DND-41 (cell line): Measurements from ENCODE around the gene TUBB2B.

Experiments used
- ATAC-seq: fragments of 200-7000 bp; cut with Tn5 transposase; 3 replicates; pipeline ENCODE4 v1.9.1; 2021; ENCODE audit warnings: low read depth; ENCODE audit not compliant: insufficient read depth
- DNase-seq: peaks from one replicate; pipeline ENCODE4 v3.0.0-alpha.2; 2020
- H2AFZ ChIP-seq: 2 replicates; pipeline ENCODE4 v1.6.0; 2012; ENCODE audit warnings: low read depth, low read length
- H3K27ac ChIP-seq: 2 replicates; pipeline ENCODE4 v1.5.1; 2012; ENCODE audit warnings: low read length, inconsistent platforms
- H3K27me3 ChIP-seq: fragments of 200-600 bp; sonication (generic); 2 replicates; pipeline ENCODE4 v1.6.0; 2012; ENCODE audit warnings: low read length, mild to moderate bottlenecking, inconsistent platforms; ENCODE audit not compliant: insufficient read depth, poor library complexity
- H3K36me3 ChIP-seq: 2 replicates; pipeline ENCODE4 v1.5.1; 2012; ENCODE audit warnings: low read length, inconsistent platforms; ENCODE audit not compliant: insufficient read depth
- H3K4me1 ChIP-seq: 2 replicates; pipeline ENCODE4 v1.5.1; 2012; ENCODE audit warnings: mild to moderate bottlenecking, low read length; ENCODE audit not compliant: insufficient read depth
- H3K4me2 ChIP-seq: 2 replicates; pipeline ENCODE4 v1.6.0; 2012; ENCODE audit warnings: mild to moderate bottlenecking, moderate library complexity, low read length, inconsistent platforms; ENCODE audit not compliant: insufficient read depth
- H3K4me3 ChIP-seq, 2 experiments: fragments of 200-600 bp in 1 of 2; shearing (Covaris generic) in 1 of 2; 2 replicates each; pipeline ENCODE4 v1.5.1; 2012 to 2016; ENCODE audit warnings: inconsistent platforms in 2 of 2, low read length in 2 of 2, mild to moderate bottlenecking in 2 of 2, low read depth in 1 of 2, moderate library complexity in 1 of 2
- H3K79me2 ChIP-seq: 2 replicates; pipeline ENCODE4 v1.6.0; 2012; ENCODE audit warnings: low read length, inconsistent platforms; ENCODE audit not compliant: insufficient read depth
- H3K9ac ChIP-seq: 2 replicates; pipeline ENCODE4 v1.6.0; 2012; ENCODE audit warnings: low read depth, mild to moderate bottlenecking, inconsistent platforms, low read length, moderate library complexity
- H3K9me3 ChIP-seq: 2 replicates; pipeline ENCODE4 v1.5.1; 2012; ENCODE audit warnings: low read length, moderate library complexity, mild to moderate bottlenecking, inconsistent platforms; ENCODE audit not compliant: insufficient read depth, severe bottlenecking
- H4K20me1 ChIP-seq: 2 replicates; pipeline ENCODE4 v1.6.0; 2012; ENCODE audit warnings: low read length; ENCODE audit not compliant: insufficient read depth
- EZH2 ChIP-seq: IDR thresholded peaks from 3 replicates; pipeline ENCODE4 v1.6.1; 2012; ENCODE audit warnings: borderline replicate concordance, low read depth, mild to moderate bottlenecking, moderate library complexity, low read length, inconsistent platforms; ENCODE audit not compliant: severe bottlenecking
- TF ChIP-seq, protein P1 (sequence below): IDR thresholded peaks from 2 replicates; pipeline ENCODE4 v1.5.1; 2012; ENCODE audit warnings: borderline replicate concordance, low read length, moderate library complexity, mild to moderate bottlenecking; ENCODE audit not compliant: poor library complexity, severe bottlenecking; ENCODE audit errors: extremely low read depth

The TUBB2B gene

GRCh38 chr6:3212261-3212660 is 15.2 kb downstream of the TUBB2B start:
- TF ChIP-seq EZH2: no peak
- TF ChIP-seq, protein P1, sequence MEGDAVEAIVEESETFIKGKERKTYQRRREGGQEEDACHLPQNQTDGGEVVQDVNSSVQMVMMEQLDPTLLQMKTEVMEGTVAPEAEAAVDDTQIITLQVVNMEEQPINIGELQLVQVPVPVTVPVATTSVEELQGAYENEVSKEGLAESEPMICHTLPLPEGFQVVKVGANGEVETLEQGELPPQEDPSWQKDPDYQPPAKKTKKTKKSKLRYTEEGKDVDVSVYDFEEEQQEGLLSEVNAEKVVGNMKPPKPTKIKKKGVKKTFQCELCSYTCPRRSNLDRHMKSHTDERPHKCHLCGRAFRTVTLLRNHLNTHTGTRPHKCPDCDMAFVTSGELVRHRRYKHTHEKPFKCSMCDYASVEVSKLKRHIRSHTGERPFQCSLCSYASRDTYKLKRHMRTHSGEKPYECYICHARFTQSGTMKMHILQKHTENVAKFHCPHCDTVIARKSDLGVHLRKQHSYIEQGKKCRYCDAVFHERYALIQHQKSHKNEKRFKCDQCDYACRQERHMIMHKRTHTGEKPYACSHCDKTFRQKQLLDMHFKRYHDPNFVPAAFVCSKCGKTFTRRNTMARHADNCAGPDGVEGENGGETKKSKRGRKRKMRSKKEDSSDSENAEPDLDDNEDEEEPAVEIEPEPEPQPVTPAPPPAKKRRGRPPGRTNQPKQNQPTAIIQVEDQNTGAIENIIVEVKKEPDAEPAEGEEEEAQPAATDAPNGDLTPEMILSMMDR: no peak
- Histone ChIP-seq H3K27me3 (peaks cover 24% of the 10 kb centered on the region), H3K9me3 (no peaks in the 10 kb centered on the region), H3K4me2 (no peak overlapping the region), H3K4me1 (no peaks in the 10 kb centered on the region), H3K4me3 (no peak overlapping the region), H3K9ac (no peak overlapping the region), H3K36me3 (no peaks in the 10 kb centered on the region), H3K79me2 (no peaks in the 10 kb centered on the region), H2AFZ (no peak overlapping the region), H3K27ac (no peak overlapping the region), H4K20me1 (no peaks in the 10 kb centered on the region)
- DNase-seq (no peak), ATAC-seq (no peak)

DNA sequence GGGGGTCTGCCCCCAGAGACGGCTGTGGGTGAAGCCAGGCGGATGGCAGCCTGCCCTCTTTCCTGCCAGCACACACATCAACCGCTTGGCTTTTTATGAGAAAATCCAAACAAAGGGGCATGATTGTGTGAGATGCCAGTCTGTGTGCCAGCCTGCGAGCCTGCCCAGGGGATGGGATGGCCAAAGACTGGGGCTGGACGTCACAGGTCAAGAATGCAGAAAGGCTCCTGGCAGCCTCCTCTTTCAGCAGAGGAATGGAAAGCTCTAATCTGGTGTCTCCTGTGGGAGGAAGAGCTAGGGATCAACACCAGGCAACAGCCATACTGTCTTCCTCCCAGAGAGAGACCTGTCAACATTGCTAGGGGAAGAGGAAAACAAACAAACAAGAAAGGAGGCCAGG is 15.8 kb downstream of the TUBB2B start:
- Histone ChIP-seq H3K4me3 (no peak overlapping the region), H4K20me1 (no peaks in the 10 kb centered on the region), H3K27me3 (peaks cover 24% of the 10 kb centered on the region), H3K27ac (no peak overlapping the region), H2AFZ (no peak overlapping the region), H3K9ac (no peak overlapping the region), H3K36me3 (no peaks in the 10 kb centered on the region), H3K79me2 (no peaks in the 10 kb centered on the region), H3K9me3 (no peaks in the 10 kb centered on the region), H3K4me2 (no peak overlapping the region), H3K4me1 (no peaks in the 10 kb centered on the region)
- TF ChIP-seq, protein P1: no peak
- TF ChIP-seq EZH2: no peak
- ATAC-seq: no peak
- DNase-seq: no peak

DNA sequence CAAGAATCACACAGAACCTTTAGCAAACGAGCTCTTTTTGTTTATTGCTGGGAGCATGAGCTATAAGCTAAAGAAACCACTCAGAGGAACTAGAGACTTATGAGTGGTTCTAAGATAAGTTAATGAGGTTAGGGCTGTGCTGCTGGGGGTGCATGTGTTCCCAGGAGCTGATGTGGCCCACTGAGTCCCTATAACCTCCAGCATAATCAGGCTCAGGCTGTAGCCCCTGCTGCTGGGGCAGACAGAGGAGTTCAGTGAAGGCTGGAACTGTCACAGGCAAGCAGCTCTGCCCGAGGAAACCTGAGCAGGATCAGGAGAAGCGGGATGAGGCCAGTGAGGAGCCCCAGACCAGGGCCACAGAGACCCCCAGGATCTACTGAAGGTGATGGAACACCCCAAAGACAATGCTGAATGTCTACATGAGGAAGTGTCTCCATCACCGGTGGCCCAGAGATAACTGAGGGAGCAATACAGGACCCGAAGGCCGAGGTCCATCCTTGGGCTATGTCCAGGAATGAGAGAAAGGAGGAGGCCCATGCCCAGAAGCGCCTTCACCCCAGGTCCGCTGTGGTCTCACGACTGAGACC is 17.3 kb downstream of the TUBB2B start:
- Histone ChIP-seq H3K36me3 (no peaks in the 10 kb centered on the region), H3K79me2 (no peaks in the 10 kb centered on the region), H3K4me3 (no peak overlapping the region), H3K9ac (no peak overlapping the region), H3K27ac (no peak overlapping the region), H3K4me2 (no peak overlapping the region), H2AFZ (no peak overlapping the region), H3K4me1 (no peaks in the 10 kb centered on the region), H4K20me1 (no peaks in the 10 kb centered on the region), H3K27me3 (peaks cover 24% of the 10 kb centered on the region), H3K9me3 (no peaks in the 10 kb centered on the region)
- no peak for TF ChIP-seq EZH2
- TF ChIP-seq, protein P1: no peak
- no peak for ATAC-seq
- DNase-seq: no peak
